AG09309 (cell line): ENCODE measurements around the gene ATP1B3.
"Not testable (repeated sequence)": the region's sequence is repeated elsewhere in the genome, so short reads cannot be mapped to it uniquely, and the experiment has no call there.

ENCODE experiments used
- DNase-seq: peaks from one replicate; pipeline ENCODE4 v3.0.0-alpha.2; 2010; ENCODE audit warnings: low read depth
- H3K4me3 ChIP-seq: 2 replicates; pipeline ENCODE4 v1.5.1; 2011; ENCODE audit warnings: mild to moderate bottlenecking, low read depth, low read length, moderate library complexity; ENCODE audit not compliant: control insufficient read depth
- CTCF ChIP-seq: IDR thresholded peaks from 2 replicates; pipeline ENCODE4 v1.5.1; 2011; ENCODE audit warnings: mild to moderate bottlenecking, low read depth, low read length, inconsistent platforms; ENCODE audit not compliant: insufficient read depth, control insufficient read depth; ENCODE audit errors: missing control alignments

The ATP1B3 gene

GRCh38 chr3:141898908-141899307, 22.5 kb downstream of the ATP1B3 start:
- TF ChIP-seq CTCF = no peak

GRCh38 chr3:141900343-141900742, 23.9 kb downstream of the ATP1B3 start:
- no peak for DNase-seq
- no peak for TF ChIP-seq CTCF
- H3K4me3 ChIP-seq = no peak overlapping the region

More at GRCh38 chr3:141898908-141899307, 22.5 kb downstream of the ATP1B3 start:
- H3K4me3 ChIP-seq = no peak overlapping the region
- DNase-seq = no peak

DNA sequence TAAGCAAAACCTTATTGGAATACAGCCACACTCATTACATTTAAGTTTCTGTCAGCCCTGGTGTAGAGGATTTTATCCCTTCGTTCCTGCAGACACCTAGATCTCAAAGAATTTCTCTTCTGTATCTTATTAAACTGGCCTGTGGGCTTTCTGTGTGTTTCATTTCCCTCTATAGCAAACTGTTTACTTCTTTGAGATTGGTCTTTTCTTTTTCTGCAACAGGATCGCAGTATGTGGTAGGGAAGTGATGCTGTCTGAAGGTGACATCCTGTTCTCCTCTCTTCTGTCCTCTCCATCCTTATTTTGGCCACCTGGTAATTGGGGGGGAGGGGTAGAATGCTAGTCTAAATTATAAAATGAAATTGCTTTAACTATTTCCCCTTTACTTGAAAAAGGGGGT, 25.5 kb downstream of the ATP1B3 start:
- DNase-seq = no peak
- no peak for TF ChIP-seq CTCF
- no peak overlapping the region for H3K4me3 ChIP-seq

DNA sequence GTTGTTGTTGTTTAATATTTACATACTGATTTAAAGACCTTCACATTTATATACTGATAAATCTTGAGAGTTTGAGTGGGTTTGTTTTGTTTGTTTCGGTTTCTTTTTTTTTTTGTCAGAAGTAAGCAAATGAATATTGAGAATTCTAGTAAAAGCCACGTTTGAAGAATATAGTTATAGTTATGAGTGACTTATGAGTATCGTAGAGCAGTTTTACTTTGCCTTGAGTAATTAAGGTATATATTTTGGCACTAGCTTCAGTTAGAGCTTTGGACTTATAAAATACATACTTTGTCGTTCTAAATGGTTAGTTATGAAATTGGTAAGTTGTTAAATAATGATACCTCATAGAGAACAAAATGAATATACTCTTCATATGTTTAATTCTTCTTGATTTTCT, 27.8 kb downstream of the ATP1B3 start:
- no peak for DNase-seq
- TF ChIP-seq CTCF = no peak
- no peak overlapping the region for H3K4me3 ChIP-seq

- DNase-seq = no peak
- TF ChIP-seq CTCF = no peak
- no peak overlapping the region for H3K4me3 ChIP-seq
Measured at GRCh38 chr3:141905129-141905528, 28.7 kb downstream of the ATP1B3 start.

- H3K4me3 ChIP-seq = no peak overlapping the region
- no peak for DNase-seq
- no peak for TF ChIP-seq CTCF
Measured at GRCh38 chr3:141909408-141909807, 33.0 kb downstream of the ATP1B3 start.

- H3K4me3 ChIP-seq, DNase-seq: not testable (repeated sequence)
Measured at GRCh38 chr3:141909986-141910385, 33.5 kb downstream of the ATP1B3 start.
